GM19099 (cell line): ENCODE data around the gene ADAM11.

ENCODE experiments used
- POLR2A ChIP-seq: IDR thresholded peaks from 3 replicates; pipeline ENCODE4 v1.6.1; 2011; ENCODE audit warnings: low read depth; ENCODE audit not compliant: insufficient read length; ENCODE audit errors: extremely low read depth

Gene ADAM11

GRCh38 chr17:44768505-44769142 lies 9.8 kb downstream of the ADAM11 start:
- TF ChIP-seq POLR2A, result no peak

GRCh38 chr17:44769230-44769629 lies 10.4 kb downstream of the ADAM11 start:
- no peak for TF ChIP-seq POLR2A

- no peak for TF ChIP-seq POLR2A
Measured at GRCh38 chr17:44769647-44770084, 10.9 kb downstream of the ADAM11 start.

DNA sequence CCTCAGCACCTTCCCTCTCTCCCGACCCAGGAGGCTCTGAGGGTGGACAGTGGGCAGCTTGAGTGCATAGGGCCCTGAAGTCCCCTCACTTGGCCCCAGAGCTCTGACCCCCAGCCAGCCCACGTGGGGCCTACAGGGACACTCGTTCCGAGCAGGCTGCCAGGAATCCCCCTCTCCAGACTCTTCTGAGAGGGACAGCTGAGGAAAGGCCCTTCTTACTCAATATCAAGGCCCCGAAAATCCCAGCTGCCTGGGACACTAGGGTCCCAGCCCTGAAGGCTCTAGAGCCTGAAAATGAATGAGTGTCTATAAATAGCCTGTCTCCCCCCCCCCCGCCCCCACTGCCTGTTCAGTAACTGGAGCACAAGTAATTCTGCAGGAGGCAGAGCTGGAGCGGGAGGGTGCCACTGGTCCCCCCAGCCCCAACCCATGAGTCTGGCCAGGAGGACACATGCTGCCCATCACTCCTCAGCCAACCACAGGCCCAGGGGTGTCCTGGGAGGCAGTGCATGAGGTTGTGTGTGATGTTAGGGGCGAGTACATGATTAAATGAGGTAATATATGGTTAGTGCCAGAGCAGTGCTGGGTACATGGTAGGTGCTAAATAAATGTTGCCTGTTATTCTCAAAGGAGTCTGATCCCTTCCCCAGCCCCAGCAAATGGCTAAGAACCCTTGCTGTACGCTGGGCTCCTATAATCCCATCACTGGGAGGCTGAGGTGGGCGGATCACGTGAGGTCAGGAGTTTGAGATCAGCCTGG lies 11.6 kb downstream of the ADAM11 start:
- no peak for TF ChIP-seq POLR2A

DNA sequence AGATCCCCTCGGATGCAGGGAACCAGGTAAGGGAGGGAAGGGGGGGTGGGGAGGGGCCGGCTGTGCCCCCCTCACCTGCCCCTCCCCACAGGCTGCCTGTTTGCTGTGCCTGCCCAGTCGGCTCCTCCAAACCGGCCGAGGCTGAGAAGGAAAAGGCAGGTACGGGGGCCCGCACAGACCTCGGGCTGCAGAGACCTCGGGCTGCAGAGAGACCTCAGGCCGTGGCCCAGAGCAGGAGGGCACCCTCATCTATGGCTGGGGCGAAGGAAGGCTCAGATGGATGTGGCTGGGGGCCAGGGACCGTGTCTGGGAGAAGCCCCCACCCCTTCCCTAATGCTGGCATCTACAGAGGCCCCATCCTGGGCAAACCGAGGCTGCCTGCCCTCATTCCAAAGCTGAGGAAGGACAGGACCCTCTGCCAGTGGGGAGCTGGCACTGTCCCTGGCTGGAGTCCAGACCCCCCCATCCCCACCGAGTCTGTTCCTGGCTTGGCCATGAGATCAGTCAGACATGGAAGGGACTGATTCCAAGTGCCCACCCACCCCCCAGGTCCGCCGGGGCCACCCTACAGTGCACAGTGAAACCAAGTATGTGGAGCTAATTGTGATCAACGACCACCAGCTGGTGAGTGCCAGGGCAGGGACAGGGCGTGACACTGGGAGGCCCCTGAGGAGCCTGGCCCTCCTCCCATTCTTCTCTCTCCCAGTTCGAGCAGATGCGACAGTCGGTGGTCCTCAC lies 13.7 kb downstream of the ADAM11 start:
- no peak for TF ChIP-seq POLR2A

DNA sequence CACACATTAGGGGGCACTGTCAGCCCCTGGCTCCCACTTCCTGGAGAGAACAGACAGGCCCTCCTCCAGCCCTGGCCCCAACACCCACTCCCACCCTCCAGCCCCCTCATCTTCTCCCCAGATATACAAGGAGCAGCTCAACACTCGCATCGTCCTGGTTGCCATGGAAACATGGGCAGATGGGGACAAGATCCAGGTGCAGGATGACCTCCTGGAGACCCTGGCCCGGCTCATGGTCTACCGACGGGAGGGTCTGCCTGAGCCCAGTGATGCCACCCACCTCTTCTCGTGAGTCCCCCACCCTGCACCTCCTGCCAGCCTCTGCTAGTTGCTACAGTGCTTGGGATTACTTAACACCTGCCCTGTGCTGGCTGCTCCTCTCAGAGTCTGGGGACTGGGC lies 14.4 kb downstream of the ADAM11 start:
- no peak for TF ChIP-seq POLR2A

GRCh38 chr17:44774271-44775135 lies 15.7 kb downstream of the ADAM11 start:
- no peak for TF ChIP-seq POLR2A

- TF ChIP-seq POLR2A, result no peak
Measured at GRCh38 chr17:44775136-44775837, 16.5 kb downstream of the ADAM11 start.

- no peak for TF ChIP-seq POLR2A
Measured at GRCh38 chr17:44775838-44776621, 17.2 kb downstream of the ADAM11 start.

DNA sequence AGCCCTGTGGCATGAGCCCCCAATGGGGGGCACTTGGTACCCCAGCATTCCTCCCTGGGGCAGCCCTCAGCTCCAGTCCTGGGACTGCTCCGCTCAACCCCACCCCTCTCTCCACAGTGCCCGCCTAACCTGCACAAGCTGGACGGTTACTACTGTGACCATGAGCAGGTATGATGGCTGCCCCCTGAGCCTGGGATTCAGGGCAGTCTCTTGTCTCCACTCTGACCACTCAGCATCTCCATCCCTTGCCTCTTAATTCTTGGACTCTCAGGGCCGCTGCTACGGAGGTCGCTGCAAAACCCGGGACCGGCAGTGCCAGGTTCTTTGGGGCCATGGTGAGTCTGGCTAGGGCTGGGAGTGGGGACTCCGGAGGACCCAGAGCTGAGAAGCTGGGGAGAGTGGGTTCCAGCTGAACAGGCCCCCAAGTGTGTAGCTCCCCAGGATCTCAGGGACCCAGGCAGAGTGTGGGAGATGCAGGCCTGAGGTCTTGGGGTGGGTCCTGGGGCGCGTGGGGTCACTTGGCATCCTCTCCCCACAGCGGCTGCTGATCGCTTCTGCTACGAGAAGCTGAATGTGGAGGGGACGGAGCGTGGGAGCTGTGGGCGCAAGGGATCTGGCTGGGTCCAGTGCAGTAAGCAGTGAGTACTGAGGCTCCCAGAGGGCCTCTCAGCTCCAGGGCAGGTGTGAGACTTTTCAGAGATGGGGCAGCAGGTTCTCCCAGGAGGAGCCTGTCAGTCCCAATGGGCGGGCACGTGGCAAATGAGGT lies 18.0 kb downstream of the ADAM11 start:
- TF ChIP-seq POLR2A, result no peak

DNA sequence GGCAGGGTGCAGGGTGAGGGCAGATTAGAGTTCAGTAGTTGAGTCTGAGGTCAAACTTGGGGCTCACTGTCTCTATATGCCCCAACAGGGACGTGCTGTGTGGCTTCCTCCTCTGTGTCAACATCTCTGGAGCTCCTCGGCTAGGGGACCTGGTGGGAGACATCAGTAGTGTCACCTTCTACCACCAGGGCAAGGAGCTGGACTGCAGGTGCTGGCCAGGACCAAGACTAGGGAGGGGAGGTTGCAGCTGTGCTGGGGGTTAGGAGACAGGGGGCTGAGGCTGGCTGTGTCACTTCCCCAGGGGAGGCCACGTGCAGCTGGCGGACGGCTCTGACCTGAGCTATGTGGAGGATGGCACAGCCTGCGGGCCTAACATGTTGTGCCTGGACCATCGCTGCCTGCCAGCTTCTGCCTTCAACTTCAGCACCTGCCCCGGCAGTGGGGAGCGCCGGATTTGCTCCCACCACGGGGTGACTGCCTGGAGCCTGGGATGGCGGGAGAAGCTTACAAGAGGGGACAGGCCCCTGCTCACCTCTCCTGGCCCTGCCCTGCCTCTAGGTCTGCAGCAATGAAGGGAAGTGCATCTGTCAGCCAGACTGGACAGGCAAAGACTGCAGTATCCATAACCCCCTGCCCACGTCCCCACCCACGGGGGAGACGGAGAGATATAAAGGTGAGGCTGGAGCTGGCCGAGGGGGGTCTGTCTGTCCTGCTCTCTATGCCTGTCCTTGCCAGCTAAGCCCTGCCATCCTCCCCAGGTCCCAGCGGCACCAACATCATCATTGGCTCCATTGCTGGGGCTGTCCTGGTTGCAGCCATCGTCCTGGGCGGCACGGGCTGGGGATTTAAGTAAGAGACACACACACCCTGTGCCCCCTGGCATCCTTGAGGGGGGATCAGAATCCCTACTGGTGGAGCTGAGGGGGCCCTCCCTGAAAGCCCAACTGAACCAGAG lies 18.9 kb downstream of the ADAM11 start:
- no peak for TF ChIP-seq POLR2A

DNA sequence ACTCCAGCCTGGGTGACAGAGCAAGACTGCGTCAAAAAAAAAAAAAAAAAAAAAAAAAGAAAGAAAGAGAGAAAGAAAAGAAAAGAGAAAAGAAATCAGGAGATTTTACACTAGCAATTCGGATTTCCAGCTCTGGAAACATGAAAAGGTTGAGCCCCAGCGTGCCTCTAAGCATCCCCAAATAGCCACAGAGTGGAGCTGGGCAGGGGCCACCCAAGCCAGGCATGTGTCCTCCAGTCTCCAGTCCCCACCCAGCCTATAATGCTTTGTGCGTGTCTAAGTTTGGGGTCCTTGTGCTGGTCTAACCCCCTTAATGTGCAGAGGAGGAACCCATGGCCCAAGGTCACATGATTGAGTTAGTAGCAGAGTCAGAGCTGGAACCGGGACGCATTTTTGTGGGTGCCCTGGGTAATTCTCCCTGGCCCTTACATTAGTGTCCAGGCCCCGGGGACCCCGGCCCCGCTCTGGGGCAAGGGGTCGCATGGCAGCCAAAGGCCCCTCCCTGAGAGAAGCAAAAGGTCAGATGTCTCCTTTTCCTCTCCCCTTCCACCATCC lies 19.9 kb downstream of the ADAM11 start:
- no peak for TF ChIP-seq POLR2A
